Measurements from ENCODE around the gene PTGFR.

The PTGFR gene

GRCh38 chr1:78492386-78492950 is 1.7 kb downstream of the PTGFR start:
- no peak for DNase-seq (ENCODE audit: low spot score)
- Histone ChIP-seq H3K27ac (peak overlapping the region in 1 of 2 donors; percentile 78), H3K4me3 (peak overlapping the region; percentile 69)
- no peak for TF ChIP-seq CTCF (IDR thresholded peaks at IDR 0.05)

GRCh38 chr1:78493451-78493850 is 2.7 kb downstream of the PTGFR start:
- no peak for DNase-seq (ENCODE audit: low spot score)
- TF ChIP-seq CTCF (IDR thresholded peaks at IDR 0.05): no peak
- Histone ChIP-seq H3K4me3 (peak overlapping the region; percentile 35), H3K27ac (no peak overlapping the region)

GRCh38 chr1:78497201-78497600 is 6.4 kb downstream of the PTGFR start:
- no peak for TF ChIP-seq CTCF (IDR thresholded peaks at IDR 0.05)
- H3K4me3 ChIP-seq: peak overlapping the region; percentile 28
- DNase-seq (ENCODE audit: low spot score): no peak
- H3K27ac ChIP-seq: peak overlapping the region in 1 of 2 donors; percentile 16

GRCh38 chr1:78500529-78500928 is 9.8 kb downstream of the PTGFR start:
- Histone ChIP-seq H3K4me3 (no peak overlapping the region), H3K27ac (no peak overlapping the region)
- no peak for DNase-seq (ENCODE audit: low spot score)
- TF ChIP-seq CTCF (IDR thresholded peaks at IDR 0.05): no peak

- Histone ChIP-seq H3K27ac (no peak overlapping the region), H3K4me3 (no peak overlapping the region)
- DNase-seq (ENCODE audit: low spot score): no peak
- no peak for TF ChIP-seq CTCF (IDR thresholded peaks at IDR 0.05)
Observed at GRCh38 chr1:78501203-78501602, 10.4 kb downstream of the PTGFR start.

GRCh38 chr1:78511334-78511733 is 20.6 kb downstream of the PTGFR start:
- no peak overlapping the region for H3K27ac ChIP-seq
- no peak for TF ChIP-seq CTCF (IDR thresholded peaks at IDR 0.05)
- H3K4me3 ChIP-seq: no peak overlapping the region
- no peak for DNase-seq (ENCODE audit: low spot score)

GRCh38 chr1:78516716-78517115 is 25.9 kb downstream of the PTGFR start:
- no peak for TF ChIP-seq CTCF (IDR thresholded peaks at IDR 0.05)
- no peak for DNase-seq (ENCODE audit: low spot score)

More at GRCh38 chr1:78516716-78517115, 25.9 kb downstream of the PTGFR start:
- no peak overlapping the region for H3K27ac ChIP-seq
- no peak overlapping the region for H3K4me3 ChIP-seq

All from coronary artery (tissue), 2 donors.